ENCODE data around the gene FBXL5. TPM values are rescaled to one million over a fixed set of nuclear protein-coding genes. Genes with fewer than 3 reads are reported as not detected.

FBXL5 gene
- total RNA-seq, 3 donors from 2014 or later (not counting 1 experiment from before 2014, with no cell fraction given): 80.2 to 111 (median 92.8) TPM

DNA sequence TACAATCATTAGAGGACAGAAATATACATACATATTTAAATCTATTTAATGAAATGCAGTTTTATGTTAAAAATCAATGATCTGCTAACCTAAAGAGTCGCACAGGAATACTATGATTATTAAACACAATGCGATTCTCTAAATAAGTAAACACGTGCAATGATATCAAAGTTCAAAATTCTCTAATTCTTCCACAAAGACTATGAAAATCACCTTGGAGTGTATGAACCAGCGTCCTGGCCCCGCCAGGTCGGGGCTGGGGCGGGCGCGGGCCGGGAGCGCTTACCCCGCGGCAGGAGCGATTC lies 25.9 kb upstream of the FBXL5 start:
- no peaks in the 10 kb centered on the region for H3K27me3 Mint-ChIP-seq (ENCODE audit: low read depth in 2 of 2)
- ATAC-seq (no peak), DNase-seq (no peak)
- TF ChIP-seq, protein P1, sequence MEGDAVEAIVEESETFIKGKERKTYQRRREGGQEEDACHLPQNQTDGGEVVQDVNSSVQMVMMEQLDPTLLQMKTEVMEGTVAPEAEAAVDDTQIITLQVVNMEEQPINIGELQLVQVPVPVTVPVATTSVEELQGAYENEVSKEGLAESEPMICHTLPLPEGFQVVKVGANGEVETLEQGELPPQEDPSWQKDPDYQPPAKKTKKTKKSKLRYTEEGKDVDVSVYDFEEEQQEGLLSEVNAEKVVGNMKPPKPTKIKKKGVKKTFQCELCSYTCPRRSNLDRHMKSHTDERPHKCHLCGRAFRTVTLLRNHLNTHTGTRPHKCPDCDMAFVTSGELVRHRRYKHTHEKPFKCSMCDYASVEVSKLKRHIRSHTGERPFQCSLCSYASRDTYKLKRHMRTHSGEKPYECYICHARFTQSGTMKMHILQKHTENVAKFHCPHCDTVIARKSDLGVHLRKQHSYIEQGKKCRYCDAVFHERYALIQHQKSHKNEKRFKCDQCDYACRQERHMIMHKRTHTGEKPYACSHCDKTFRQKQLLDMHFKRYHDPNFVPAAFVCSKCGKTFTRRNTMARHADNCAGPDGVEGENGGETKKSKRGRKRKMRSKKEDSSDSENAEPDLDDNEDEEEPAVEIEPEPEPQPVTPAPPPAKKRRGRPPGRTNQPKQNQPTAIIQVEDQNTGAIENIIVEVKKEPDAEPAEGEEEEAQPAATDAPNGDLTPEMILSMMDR (IDR thresholded peaks at IDR 0.05): no peak
- intact Hi-C loops (cut with micrococcal nuclease): no loop called here
- H3K4me1 Mint-ChIP-seq: peaks cover 31 to 43% of the 10 kb centered on the region in 2 donors
- peak overlapping the region; percentile 97 for H3K27ac Mint-ChIP-seq
- 2% methylated on average over 14 of the region's 14 CpGs for WGBS (ENCODE audit: insufficient coverage)
- Histone ChIP-seq H3K36me3 (ENCODE audit: control insufficient read depth, insufficient read depth, low read length) (no peaks in the 10 kb centered on the region), H3K9me3 (ENCODE audit: control insufficient read depth, insufficient read depth, low read length) (no peaks in the 10 kb centered on the region), H3K4me1 (ENCODE audit: control insufficient read depth, insufficient read depth, low read length) (peaks cover 4% of the 10 kb centered on the region), H3K4me3 (ENCODE audit: low read length) (peak overlapping the region; percentile 93), H3K27ac (ENCODE audit: low read length) (peak overlapping the region; percentile 76), H3K27me3 (ENCODE audit: control insufficient read depth, insufficient read depth, low read length) (no peaks in the 10 kb centered on the region)
- H3K4me3 Mint-ChIP-seq: peak overlapping the region; percentile 93
- H3K9me3 Mint-ChIP-seq: no peaks in the 10 kb centered on the region
- H3K36me3 Mint-ChIP-seq: no peaks in the 10 kb centered on the region

DNA sequence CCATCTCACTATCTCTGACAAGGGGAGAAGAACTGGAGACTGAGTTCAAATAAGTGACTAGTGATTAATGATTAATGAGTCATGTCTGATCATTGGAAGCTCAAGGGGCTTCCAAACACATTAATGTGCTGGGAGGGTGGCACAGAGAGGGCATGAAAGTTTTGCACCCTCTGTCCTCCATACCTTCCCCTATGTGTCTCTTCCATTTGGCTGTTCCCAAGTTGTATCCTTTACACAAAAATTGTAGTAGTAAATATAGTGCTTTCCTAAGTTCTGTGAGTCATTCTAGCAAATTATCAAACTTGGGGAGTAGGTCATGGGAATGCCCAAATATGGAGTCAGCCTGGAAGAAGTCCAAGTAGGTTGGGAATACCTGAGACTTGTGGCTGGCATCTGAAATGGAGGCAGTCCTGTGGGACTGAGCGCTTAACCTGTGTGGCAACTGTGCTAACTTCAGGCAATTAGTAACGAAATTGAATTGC lies 22.4 kb upstream of the FBXL5 start:
- Mint-ChIP-seq H3K27ac (no peak overlapping the region), H3K27me3 (ENCODE audit: low read depth in 2 of 2) (no peaks in the 10 kb centered on the region), H3K9me3 (no peaks in the 10 kb centered on the region), H3K4me1 (peaks cover 15% of the 10 kb centered on the region in 2 donors), H3K36me3 (no peaks in the 10 kb centered on the region), H3K4me3 (no peak overlapping the region)
- ATAC-seq: no peak
- TF ChIP-seq, protein P1 (IDR thresholded peaks at IDR 0.05): no peak
- no peaks in the 10 kb centered on the region for H3K9me3 ChIP-seq (ENCODE audit: control insufficient read depth, insufficient read depth, low read length)
- no peak overlapping the region for H3K4me3 ChIP-seq (ENCODE audit: low read length)
- no peak for DNase-seq
- 94% methylated on average over 2 of the region's 2 CpGs for WGBS (ENCODE audit: insufficient coverage)
- no peaks in the 10 kb centered on the region for H3K36me3 ChIP-seq (ENCODE audit: control insufficient read depth, insufficient read depth, low read length)
- no peaks in the 10 kb centered on the region for H3K27me3 ChIP-seq (ENCODE audit: control insufficient read depth, insufficient read depth, low read length)
- peaks cover 4% of the 10 kb centered on the region for H3K4me1 ChIP-seq (ENCODE audit: control insufficient read depth, insufficient read depth, low read length)
- H3K27ac ChIP-seq (ENCODE audit: low read length): no peak overlapping the region
- intact Hi-C loops (cut with micrococcal nuclease): no loop called here

DNA sequence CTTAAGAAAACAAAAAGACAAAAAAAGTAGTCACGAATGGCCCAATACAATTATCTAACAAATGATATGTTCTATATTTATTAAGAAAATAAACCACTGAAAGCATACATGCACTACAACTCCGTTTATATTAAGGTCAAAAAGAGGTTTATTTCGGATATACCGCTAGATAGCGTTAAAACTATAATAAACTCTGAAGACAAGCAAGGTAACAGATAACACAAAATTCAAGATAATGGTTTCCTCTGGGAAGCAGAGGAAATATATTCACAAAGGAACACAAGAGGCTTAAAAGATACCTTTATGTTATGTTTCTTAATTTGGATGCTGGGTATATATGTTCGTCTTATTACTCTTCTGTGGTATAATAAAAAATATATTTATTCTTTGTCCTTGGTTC lies 21.7 kb upstream of the FBXL5 start:
- Histone ChIP-seq H3K27me3 (ENCODE audit: control insufficient read depth, insufficient read depth, low read length) (no peaks in the 10 kb centered on the region), H3K4me3 (ENCODE audit: low read length) (no peak overlapping the region), H3K9me3 (ENCODE audit: control insufficient read depth, insufficient read depth, low read length) (no peaks in the 10 kb centered on the region), H3K4me1 (ENCODE audit: control insufficient read depth, insufficient read depth, low read length) (peaks cover 4% of the 10 kb centered on the region), H3K36me3 (ENCODE audit: control insufficient read depth, insufficient read depth, low read length) (no peaks in the 10 kb centered on the region), H3K27ac (ENCODE audit: low read length) (no peak overlapping the region)
- ATAC-seq (no peak), DNase-seq (no peak)
- no peaks in the 10 kb centered on the region for H3K27me3 Mint-ChIP-seq (ENCODE audit: low read depth in 2 of 2)
- 100% methylated on average over 1 of the region's 6 CpGs for WGBS (ENCODE audit: insufficient coverage)
- peaks cover 8 to 9% of the 10 kb centered on the region in 2 donors for H3K4me1 Mint-ChIP-seq
- intact Hi-C loops (cut with micrococcal nuclease): no loop called here
- no peak overlapping the region for H3K4me3 Mint-ChIP-seq
- H3K36me3 Mint-ChIP-seq: no peaks in the 10 kb centered on the region
- TF ChIP-seq, protein P1 (IDR thresholded peaks at IDR 0.05): no peak
- no peak overlapping the region for H3K27ac Mint-ChIP-seq
- H3K9me3 Mint-ChIP-seq: no peaks in the 10 kb centered on the region

DNA sequence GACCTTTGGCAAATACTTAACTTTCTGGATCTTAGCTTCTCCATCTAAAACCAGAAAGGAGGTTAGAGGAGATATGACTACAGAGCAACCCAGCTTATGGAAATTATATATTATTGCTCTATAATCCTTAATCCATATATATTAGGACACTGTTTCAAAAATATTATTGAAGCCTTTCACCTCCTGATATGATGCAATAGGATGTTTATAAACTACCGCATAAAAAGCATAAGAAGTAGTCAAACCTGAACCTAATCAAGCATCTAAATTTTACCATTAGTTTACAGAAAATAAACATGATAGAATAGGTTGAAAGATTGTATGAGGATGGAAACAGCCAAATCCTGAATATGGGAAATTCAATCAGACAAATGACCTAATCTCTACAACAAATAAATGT lies 20.9 kb upstream of the FBXL5 start:
- no peaks in the 10 kb centered on the region for H3K36me3 Mint-ChIP-seq
- Histone ChIP-seq H3K4me1 (ENCODE audit: control insufficient read depth, insufficient read depth, low read length) (peaks cover under 1% of the 10 kb centered on the region), H3K27me3 (ENCODE audit: control insufficient read depth, insufficient read depth, low read length) (no peaks in the 10 kb centered on the region), H3K9me3 (ENCODE audit: control insufficient read depth, insufficient read depth, low read length) (no peaks in the 10 kb centered on the region), H3K4me3 (ENCODE audit: low read length) (no peak overlapping the region), H3K36me3 (ENCODE audit: control insufficient read depth, insufficient read depth, low read length) (no peaks in the 10 kb centered on the region), H3K27ac (ENCODE audit: low read length) (no peak overlapping the region)
- no peak overlapping the region for H3K4me3 Mint-ChIP-seq
- TF ChIP-seq, protein P1 (IDR thresholded peaks at IDR 0.05): no peak
- ATAC-seq (no peak), DNase-seq (no peak)
- no peaks in the 10 kb centered on the region for H3K27me3 Mint-ChIP-seq (ENCODE audit: low read depth in 2 of 2)
- peaks cover 0 to under 1% of the 10 kb centered on the region in 2 donors for H3K4me1 Mint-ChIP-seq
- intact Hi-C loops (cut with micrococcal nuclease): no loop called here
- H3K9me3 Mint-ChIP-seq: no peaks in the 10 kb centered on the region
- no peak overlapping the region for H3K27ac Mint-ChIP-seq
- WGBS (ENCODE audit: insufficient coverage): no CpG with 5 or more reads among the region's 1 CpG

Measured in natural killer cell (primary cell).